HEK293 (cell line): ENCODE results near the gene LIMA1.

Source experiments
- CTCF ChIA-PET: fragments of 350-600 bp; formaldehyde crosslinking; extraction: SDS; loops from one replicate; lab custom pipeline; 2021; ENCODE audit warnings: antibody characterized with exemption; lab: Yijun Ruan, JAX
- POLR2A ChIA-PET: fragments of 300-600 bp; formaldehyde crosslinking; extraction: SDS; loops from one replicate; lab custom pipeline; 2020; ENCODE audit warnings: antibody characterized with exemption, inconsistent platforms; lab: Yijun Ruan, JAX
- H3K27ac ChIP-seq: fragments of 200-500 bp; sonication (Bioruptor generic); 2 replicates; pipeline ENCODE4 v1.5.1; 2014; ENCODE audit warnings: low read depth, low read length, control low read depth, inconsistent platforms; ENCODE audit errors: extremely low read depth
- H3K36me3 ChIP-seq, 2 experiments: fragments of 200-500 bp in 1 of 2; sonication (Bioruptor generic) in 1 of 2; 1 replicate in 1 of 2; 2 replicates in 1 of 2; pipeline ENCODE4 v1.5.1; 2014 to 2017; ENCODE audit warnings: inconsistent platforms in 2 of 2, low read length in 2 of 2; ENCODE audit not compliant: control insufficient read depth in 2 of 2, insufficient read depth in 1 of 2
- H3K4me1 ChIP-seq: fragments of 200-500 bp; sonication (Bioruptor generic); 2 replicates; pipeline ENCODE4 v1.5.1; 2014; ENCODE audit warnings: mild to moderate bottlenecking, low read length, inconsistent platforms; ENCODE audit not compliant: control insufficient read depth, insufficient read depth
- H3K4me3 ChIP-seq: 2 replicates; pipeline ENCODE4 v1.5.1; 2011; ENCODE audit warnings: low read depth, mild to moderate bottlenecking, control low read depth, low read length, moderate library complexity
- H3K9me3 ChIP-seq: fragments of 200-500 bp; sonication (Bioruptor generic); 2 replicates; pipeline ENCODE4 v1.5.1; 2014; ENCODE audit warnings: low read depth, low read length, inconsistent platforms; ENCODE audit not compliant: control insufficient read depth, insufficient read depth
- GLIS1 ChIP-seq: fragments of 450-650 bp; formaldehyde crosslinking; IDR thresholded peaks from 2 replicates; pipeline ENCODE4 v1.5.1; 2016; ENCODE audit warnings: missing biosample characterization, missing genetic modification characterization
- PRDM1 ChIP-seq: fragments of 450-650 bp; formaldehyde crosslinking; IDR thresholded peaks from 2 replicates; pipeline ENCODE4; 2016; ENCODE audit warnings: missing biosample characterization, missing genetic modification characterization
- PRDM6 ChIP-seq: fragments of 450-650 bp; formaldehyde crosslinking; IDR thresholded peaks from 2 replicates; pipeline ENCODE4 v1.5.1; 2017; ENCODE audit warnings: missing biosample characterization, missing genetic modification characterization
- SCRT2 ChIP-seq: fragments of 450-650 bp; formaldehyde crosslinking; IDR thresholded peaks from 2 replicates; pipeline ENCODE4 v1.5.1; 2016; ENCODE audit warnings: missing biosample characterization, missing genetic modification characterization
- SP2 ChIP-seq: fragments of 450-650 bp; formaldehyde crosslinking; IDR thresholded peaks from 2 replicates; pipeline ENCODE4 v1.5.1; 2016; ENCODE audit warnings: missing biosample characterization, missing genetic modification characterization
- SP7 ChIP-seq: fragments of 450-650 bp; formaldehyde crosslinking; IDR thresholded peaks from 2 replicates; pipeline ENCODE4 v1.5.1; 2016; ENCODE audit warnings: missing biosample characterization, missing genetic modification characterization
- ZBTB17 ChIP-seq: fragments of 450-650 bp; formaldehyde crosslinking; IDR thresholded peaks from 2 replicates; pipeline ENCODE4 v1.5.1; 2016; ENCODE audit warnings: missing biosample characterization, missing genetic modification characterization
- ZBTB20 ChIP-seq: fragments of 450-650 bp; formaldehyde crosslinking; IDR thresholded peaks from 2 replicates; pipeline ENCODE4 v1.5.1; 2016; ENCODE audit warnings: missing biosample characterization, missing genetic modification characterization
- ZBTB48 ChIP-seq: fragments of 450-650 bp; formaldehyde crosslinking; IDR thresholded peaks from 2 replicates; pipeline ENCODE4 v1.5.1; 2016; ENCODE audit warnings: missing biosample characterization, missing genetic modification characterization
- ZEB2 ChIP-seq: fragments of 450-650 bp; formaldehyde crosslinking; IDR thresholded peaks from 2 replicates; pipeline ENCODE4 v1.5.1; 2016; ENCODE audit warnings: missing biosample characterization, missing genetic modification characterization
- ZFHX2 ChIP-seq: fragments of 450-650 bp; formaldehyde crosslinking; conservative IDR thresholded peaks from 2 replicates; pipeline ENCODE4 v1.5.1; 2016; ENCODE audit warnings: missing biosample characterization, missing genetic modification characterization
- ZNF10 ChIP-seq: fragments of 450-650 bp; formaldehyde crosslinking; IDR thresholded peaks from 2 replicates; pipeline ENCODE4 v1.5.1; 2017; ENCODE audit warnings: missing biosample characterization, missing genetic modification characterization
- ZNF239 ChIP-seq: fragments of 450-650 bp; formaldehyde crosslinking; IDR thresholded peaks from 2 replicates; pipeline ENCODE4 v1.5.1; 2016; ENCODE audit warnings: missing biosample characterization, missing genetic modification characterization
- ZNF311 ChIP-seq: fragments of 450-650 bp; formaldehyde crosslinking; IDR thresholded peaks from 2 replicates; pipeline ENCODE4 v1.5.1; 2017; ENCODE audit warnings: missing biosample characterization, missing genetic modification characterization, borderline replicate concordance
- ZNF335 ChIP-seq: fragments of 450-650 bp; formaldehyde crosslinking; conservative IDR thresholded peaks from 2 replicates; pipeline ENCODE4 v1.5.1; 2016; ENCODE audit warnings: missing biosample characterization, missing genetic modification characterization
- ZNF366 ChIP-seq: fragments of 450-650 bp; formaldehyde crosslinking; conservative IDR thresholded peaks from 2 replicates; pipeline ENCODE4 v1.5.1; 2016; ENCODE audit warnings: missing biosample characterization, missing genetic modification characterization
- ZNF394 ChIP-seq: fragments of 450-650 bp; formaldehyde crosslinking; IDR thresholded peaks from 2 replicates; pipeline ENCODE4 v1.5.1; 2016; ENCODE audit warnings: missing biosample characterization, missing genetic modification characterization, mild to moderate bottlenecking, moderate library complexity, borderline replicate concordance
- ZNF449 ChIP-seq: fragments of 450-650 bp; formaldehyde crosslinking; IDR thresholded peaks from 2 replicates; pipeline ENCODE4 v1.5.1; 2017; ENCODE audit warnings: missing biosample characterization, mild to moderate bottlenecking, missing genetic modification characterization, moderate library complexity
- ZNF48 ChIP-seq: fragments of 450-650 bp; formaldehyde crosslinking; IDR thresholded peaks from 2 replicates; pipeline ENCODE4 v1.5.1; 2016; ENCODE audit warnings: missing biosample characterization, missing genetic modification characterization
- ZNF521 ChIP-seq: fragments of 450-650 bp; formaldehyde crosslinking; IDR thresholded peaks from 2 replicates; pipeline ENCODE4 v1.5.1; 2017; ENCODE audit warnings: missing biosample characterization, mild to moderate bottlenecking, missing genetic modification characterization
- ZNF629 ChIP-seq: fragments of 450-650 bp; formaldehyde crosslinking; IDR thresholded peaks from 2 replicates; pipeline ENCODE4 v1.5.1; 2017; ENCODE audit warnings: missing biosample characterization, missing genetic modification characterization
- ZNF704 ChIP-seq: fragments of 450-650 bp; formaldehyde crosslinking; IDR thresholded peaks from 2 replicates; pipeline ENCODE4 v1.5.1; 2016; ENCODE audit warnings: missing biosample characterization, missing genetic modification characterization
- ZNF76 ChIP-seq: fragments of 450-650 bp; formaldehyde crosslinking; IDR thresholded peaks from 2 replicates; pipeline ENCODE4; 2016; ENCODE audit warnings: low read depth, missing biosample characterization, missing genetic modification characterization, borderline replicate concordance
- ZSCAN23 ChIP-seq: fragments of 450-650 bp; formaldehyde crosslinking; IDR thresholded peaks from 2 replicates; pipeline ENCODE4 v1.5.1; 2016; ENCODE audit warnings: missing biosample characterization, missing genetic modification characterization
- TF ChIP-seq, protein P1 (sequence below): fragments of 450-650 bp; formaldehyde crosslinking; IDR thresholded peaks from 2 replicates; pipeline ENCODE4 v1.5.1; 2016; ENCODE audit warnings: missing biosample characterization, missing genetic modification characterization
- TF ChIP-seq, protein P2 (sequence below): fragments of 450-650 bp; formaldehyde crosslinking; IDR thresholded peaks from 2 replicates; pipeline ENCODE4 v1.5.1; 2016; ENCODE audit warnings: missing biosample characterization, missing genetic modification characterization
- TF ChIP-seq, protein P3 (sequence below): fragments of 450-650 bp; formaldehyde crosslinking; IDR thresholded peaks from 2 replicates; pipeline ENCODE4 v1.5.1; 2016; ENCODE audit warnings: missing biosample characterization, missing genetic modification characterization

Gene LIMA1

GRCh38 chr12:50224026-50224692, 59.2 kb downstream of the LIMA1 start (continued):
- TF ChIP-seq GLIS1 (tag by site-specific recombination) (no peak), SP7 (tag by site-specific recombination) (peak; percentile 86), PRDM6 (tag by site-specific recombination) (peak; percentile 44; the same call in 1 of the 2 replicates), ZBTB48 (tag by site-specific recombination) (0 out of 2 replicates have a peak, but pooled peaks have one; percentile 27), ZNF629 (tag by site-specific recombination) (peak; percentile 75), ZNF366 (tag by site-specific recombination) (peak; percentile 82), ZNF311 (tag by site-specific recombination) (no peak), ZEB2 (tag by site-specific recombination) (peak; percentile 24; the same call in 1 of the 2 replicates), ZNF449 (tag by site-specific recombination) (peak; percentile 20; the same call in 1 of the 2 replicates), ZBTB17 (tag by site-specific recombination) (peak; percentile 89), SP2 (tag by site-specific recombination) (no peak), ZNF10 (tag by site-specific recombination) (peak; percentile 86), ZBTB20 (tag by site-specific recombination) (no peak), ZNF48 (tag by site-specific recombination) (no peak)
- TF ChIP-seq, protein P1, sequence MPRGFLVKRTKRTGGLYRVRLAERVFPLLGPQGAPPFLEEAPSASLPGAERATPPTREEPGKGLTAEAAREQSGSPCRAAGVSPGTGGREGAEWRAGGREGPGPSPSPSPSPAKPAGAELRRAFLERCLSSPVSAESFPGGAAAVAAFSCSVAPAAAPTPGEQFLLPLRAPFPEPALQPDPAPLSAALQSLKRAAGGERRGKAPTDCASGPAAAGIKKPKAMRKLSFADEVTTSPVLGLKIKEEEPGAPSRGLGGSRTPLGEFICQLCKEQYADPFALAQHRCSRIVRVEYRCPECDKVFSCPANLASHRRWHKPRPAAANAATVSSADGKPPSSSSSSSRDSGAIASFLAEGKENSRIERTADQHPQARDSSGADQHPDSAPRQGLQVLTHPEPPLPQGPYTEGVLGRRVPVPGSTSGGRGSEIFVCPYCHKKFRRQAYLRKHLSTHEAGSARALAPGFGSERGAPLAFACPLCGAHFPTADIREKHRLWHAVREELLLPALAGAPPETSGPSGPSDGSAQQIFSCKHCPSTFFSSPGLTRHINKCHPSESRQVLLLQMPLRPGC: 0 out of 2 replicates have a peak, but pooled peaks have one; percentile 11
- TF ChIP-seq, protein P2, sequence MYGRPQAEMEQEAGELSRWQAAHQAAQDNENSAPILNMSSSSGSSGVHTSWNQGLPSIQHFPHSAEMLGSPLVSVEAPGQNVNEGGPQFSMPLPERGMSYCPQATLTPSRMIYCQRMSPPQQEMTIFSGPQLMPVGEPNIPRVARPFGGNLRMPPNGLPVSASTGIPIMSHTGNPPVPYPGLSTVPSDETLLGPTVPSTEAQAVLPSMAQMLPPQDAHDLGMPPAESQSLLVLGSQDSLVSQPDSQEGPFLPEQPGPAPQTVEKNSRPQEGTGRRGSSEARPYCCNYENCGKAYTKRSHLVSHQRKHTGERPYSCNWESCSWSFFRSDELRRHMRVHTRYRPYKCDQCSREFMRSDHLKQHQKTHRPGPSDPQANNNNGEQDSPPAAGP (tag by site-specific recombination): no peak
- TF ChIP-seq, protein P3, sequence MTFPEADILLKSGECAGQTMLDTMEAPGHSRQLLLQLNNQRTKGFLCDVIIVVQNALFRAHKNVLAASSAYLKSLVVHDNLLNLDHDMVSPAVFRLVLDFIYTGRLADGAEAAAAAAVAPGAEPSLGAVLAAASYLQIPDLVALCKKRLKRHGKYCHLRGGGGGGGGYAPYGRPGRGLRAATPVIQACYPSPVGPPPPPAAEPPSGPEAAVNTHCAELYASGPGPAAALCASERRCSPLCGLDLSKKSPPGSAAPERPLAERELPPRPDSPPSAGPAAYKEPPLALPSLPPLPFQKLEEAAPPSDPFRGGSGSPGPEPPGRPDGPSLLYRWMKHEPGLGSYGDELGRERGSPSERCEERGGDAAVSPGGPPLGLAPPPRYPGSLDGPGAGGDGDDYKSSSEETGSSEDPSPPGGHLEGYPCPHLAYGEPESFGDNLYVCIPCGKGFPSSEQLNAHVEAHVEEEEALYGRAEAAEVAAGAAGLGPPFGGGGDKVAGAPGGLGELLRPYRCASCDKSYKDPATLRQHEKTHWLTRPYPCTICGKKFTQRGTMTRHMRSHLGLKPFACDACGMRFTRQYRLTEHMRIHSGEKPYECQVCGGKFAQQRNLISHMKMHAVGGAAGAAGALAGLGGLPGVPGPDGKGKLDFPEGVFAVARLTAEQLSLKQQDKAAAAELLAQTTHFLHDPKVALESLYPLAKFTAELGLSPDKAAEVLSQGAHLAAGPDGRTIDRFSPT: 0 out of 2 replicates have a peak, but pooled peaks have one; percentile 30
- TF ChIP-seq, all 188 proteins: peak for 18

DNA sequence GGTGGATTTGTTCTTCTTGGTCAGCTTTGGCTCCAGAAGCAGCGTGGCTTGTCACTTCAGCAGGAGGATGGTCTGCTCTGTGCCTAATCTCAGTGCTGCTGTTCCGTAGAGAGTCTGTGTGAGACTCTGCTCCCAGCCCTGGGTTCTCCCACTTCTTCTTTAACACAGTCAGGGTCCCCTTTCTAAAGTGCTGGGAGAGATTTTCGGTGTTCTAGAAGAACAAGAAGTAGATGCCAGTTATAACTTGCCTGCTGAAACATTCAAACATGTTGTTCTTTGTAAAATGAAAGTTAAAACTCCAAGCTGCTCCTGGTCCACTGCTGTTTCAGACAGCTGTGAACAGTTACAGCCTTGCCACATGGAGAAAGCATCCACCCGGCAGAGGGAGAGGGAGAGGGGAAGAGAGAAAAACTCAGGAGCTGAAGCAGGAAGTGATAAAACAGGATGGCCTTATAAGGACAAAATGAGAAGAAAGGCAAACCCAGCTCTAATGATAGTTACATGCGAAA, 61.0 kb downstream of the LIMA1 start:
- ChIA-PET POLR2A (interaction anchor here (0.6 to 3.2 kb wide), 5 partner anchors 10 to 541 kb away, joined by 3 to 17 read pairs (median 4); partner anchors contain the start of genes ATF1 and LIMA1), CTCF (interaction anchor here (0.6 to 1.8 kb wide), 11 partner anchors 11 to 380 kb away, joined by 3 to 11 read pairs (median 3); partner anchors contain the start of genes BCDIN3D and LIMA1)
- Histone ChIP-seq H3K4me3 (peak overlapping the region; percentile 45), H3K27ac (peak overlapping the region; percentile 88), H3K4me1 (peaks cover 22% of the 10 kb centered on the region), H3K9me3 (no peaks in the 10 kb centered on the region), H3K36me3 (peaks cover 0 to 4% of the 10 kb centered on the region in 2 experiments; a peak in 2 of 3 replicates)
- TF ChIP-seq ZNF704: no peak
- TF ChIP-seq ZSCAN23 (tag by site-specific recombination): no peak
- no peak for TF ChIP-seq ZFHX2 (tag by site-specific recombination)
- no peak for TF ChIP-seq ZNF239 (tag by site-specific recombination)
- no peak for TF ChIP-seq ZNF521 (tag by site-specific recombination)
- TF ChIP-seq ZNF394 (tag by site-specific recombination): peak; percentile 59; the same call in 1 of the 2 replicates
- TF ChIP-seq ZNF335 (tag by site-specific recombination): peak; percentile 58
- TF ChIP-seq ZNF76 (tag by site-specific recombination): no peak
- TF ChIP-seq PRDM1 (tag by site-specific recombination): peak; percentile 64
- peak; percentile 47; the same call in 1 of the 2 replicates for TF ChIP-seq ZNF366 (tag by site-specific recombination)
- TF ChIP-seq SCRT2 (tag by site-specific recombination): peak; percentile 29; the same call in 1 of the 2 replicates
